ENCODE data around the gene DCDC1.

DCDC1 gene

DNA sequence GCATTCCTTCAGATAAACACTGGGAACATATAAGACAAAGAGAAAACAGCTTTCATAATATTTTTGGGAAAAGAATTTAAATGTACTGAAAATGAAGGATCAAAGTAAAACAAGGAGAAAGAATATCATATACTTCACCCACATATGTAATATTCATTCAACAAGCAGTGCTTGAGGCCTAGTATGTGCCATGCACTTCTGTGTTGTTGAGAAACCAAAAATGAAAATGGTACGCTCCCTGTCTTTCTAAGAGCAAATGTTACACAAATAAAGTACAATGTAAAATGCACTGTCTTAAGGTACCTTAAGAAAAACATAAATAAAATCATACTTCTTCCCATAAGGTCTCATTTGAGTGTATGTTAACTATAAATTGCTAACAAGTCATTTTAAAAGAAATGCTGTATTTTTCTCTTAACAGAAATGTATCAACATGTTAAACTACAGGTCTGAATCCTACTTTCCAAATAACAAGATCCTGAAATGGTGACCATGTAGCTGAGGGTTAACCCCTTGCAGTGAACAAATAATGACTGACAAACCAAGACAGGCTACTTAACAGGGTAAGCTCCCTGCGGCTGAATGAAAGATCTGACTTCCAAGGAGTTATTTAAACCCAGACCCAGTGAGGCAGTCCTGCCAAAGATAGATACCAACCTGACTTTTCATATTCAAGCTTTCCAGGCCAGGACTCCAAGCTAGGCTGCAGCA, 377.6 kb downstream of the DCDC1 start:
- TF ChIP-seq SIN3A (IDR thresholded peaks at IDR 0.05; ENCODE audit: borderline replicate concordance, insufficient read depth, low read length) (no peak), POLR2AphosphoS5 (IDR thresholded peaks at IDR 0.05; ENCODE audit: low read depth, low read length) (no peak), FOXP2 (optimal IDR thresholded peaks at IDR 0.05; ENCODE audit: borderline replicate concordance, extremely low read depth, extremely low read length, insufficient read depth) (no peak), TAF1 (IDR thresholded peaks at IDR 0.05; ENCODE audit: borderline replicate concordance, insufficient read depth, low read length) (no peak)
- TF ChIP-seq, protein P1, sequence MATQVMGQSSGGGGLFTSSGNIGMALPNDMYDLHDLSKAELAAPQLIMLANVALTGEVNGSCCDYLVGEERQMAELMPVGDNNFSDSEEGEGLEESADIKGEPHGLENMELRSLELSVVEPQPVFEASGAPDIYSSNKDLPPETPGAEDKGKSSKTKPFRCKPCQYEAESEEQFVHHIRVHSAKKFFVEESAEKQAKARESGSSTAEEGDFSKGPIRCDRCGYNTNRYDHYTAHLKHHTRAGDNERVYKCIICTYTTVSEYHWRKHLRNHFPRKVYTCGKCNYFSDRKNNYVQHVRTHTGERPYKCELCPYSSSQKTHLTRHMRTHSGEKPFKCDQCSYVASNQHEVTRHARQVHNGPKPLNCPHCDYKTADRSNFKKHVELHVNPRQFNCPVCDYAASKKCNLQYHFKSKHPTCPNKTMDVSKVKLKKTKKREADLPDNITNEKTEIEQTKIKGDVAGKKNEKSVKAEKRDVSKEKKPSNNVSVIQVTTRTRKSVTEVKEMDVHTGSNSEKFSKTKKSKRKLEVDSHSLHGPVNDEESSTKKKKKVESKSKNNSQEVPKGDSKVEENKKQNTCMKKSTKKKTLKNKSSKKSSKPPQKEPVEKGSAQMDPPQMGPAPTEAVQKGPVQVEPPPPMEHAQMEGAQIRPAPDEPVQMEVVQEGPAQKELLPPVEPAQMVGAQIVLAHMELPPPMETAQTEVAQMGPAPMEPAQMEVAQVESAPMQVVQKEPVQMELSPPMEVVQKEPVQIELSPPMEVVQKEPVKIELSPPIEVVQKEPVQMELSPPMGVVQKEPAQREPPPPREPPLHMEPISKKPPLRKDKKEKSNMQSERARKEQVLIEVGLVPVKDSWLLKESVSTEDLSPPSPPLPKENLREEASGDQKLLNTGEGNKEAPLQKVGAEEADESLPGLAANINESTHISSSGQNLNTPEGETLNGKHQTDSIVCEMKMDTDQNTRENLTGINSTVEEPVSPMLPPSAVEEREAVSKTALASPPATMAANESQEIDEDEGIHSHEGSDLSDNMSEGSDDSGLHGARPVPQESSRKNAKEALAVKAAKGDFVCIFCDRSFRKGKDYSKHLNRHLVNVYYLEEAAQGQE (IDR thresholded peaks at IDR 0.05; ENCODE audit: insufficient read depth in 1 of 2, low read depth in 2 of 2, low read length in 2 of 2) = no peak

DNA sequence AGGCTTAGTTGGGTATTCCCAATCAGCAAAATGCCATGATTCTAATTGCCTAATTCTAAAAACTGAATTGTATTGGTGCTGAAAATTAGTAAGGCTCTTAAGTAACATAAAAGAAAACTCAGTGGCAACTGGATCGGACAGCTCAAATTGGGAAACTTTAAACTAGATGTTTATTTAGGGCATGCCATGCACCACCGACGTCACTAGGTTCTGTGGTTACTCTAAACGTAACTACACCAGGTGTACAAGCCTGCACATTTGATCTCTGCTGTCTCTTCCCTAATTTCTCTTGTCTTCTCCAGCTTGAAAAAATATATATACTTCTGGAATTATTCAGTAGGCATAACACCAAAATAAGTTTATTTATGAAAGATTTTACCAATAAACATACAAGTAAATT, 378.2 kb downstream of the DCDC1 start:
- TF ChIP-seq SIN3A (IDR thresholded peaks at IDR 0.05; ENCODE audit: borderline replicate concordance, insufficient read depth, low read length) (no peak), TAF1 (IDR thresholded peaks at IDR 0.05; ENCODE audit: borderline replicate concordance, insufficient read depth, low read length) (no peak), POLR2AphosphoS5 (IDR thresholded peaks at IDR 0.05; ENCODE audit: low read depth, low read length) (no peak), FOXP2 (optimal IDR thresholded peaks at IDR 0.05; ENCODE audit: borderline replicate concordance, extremely low read depth, extremely low read length, insufficient read depth) (no peak)
- TF ChIP-seq, protein P1 (IDR thresholded peaks at IDR 0.05; ENCODE audit: insufficient read depth in 1 of 2, low read depth in 2 of 2, low read length in 2 of 2) = no peak

DNA sequence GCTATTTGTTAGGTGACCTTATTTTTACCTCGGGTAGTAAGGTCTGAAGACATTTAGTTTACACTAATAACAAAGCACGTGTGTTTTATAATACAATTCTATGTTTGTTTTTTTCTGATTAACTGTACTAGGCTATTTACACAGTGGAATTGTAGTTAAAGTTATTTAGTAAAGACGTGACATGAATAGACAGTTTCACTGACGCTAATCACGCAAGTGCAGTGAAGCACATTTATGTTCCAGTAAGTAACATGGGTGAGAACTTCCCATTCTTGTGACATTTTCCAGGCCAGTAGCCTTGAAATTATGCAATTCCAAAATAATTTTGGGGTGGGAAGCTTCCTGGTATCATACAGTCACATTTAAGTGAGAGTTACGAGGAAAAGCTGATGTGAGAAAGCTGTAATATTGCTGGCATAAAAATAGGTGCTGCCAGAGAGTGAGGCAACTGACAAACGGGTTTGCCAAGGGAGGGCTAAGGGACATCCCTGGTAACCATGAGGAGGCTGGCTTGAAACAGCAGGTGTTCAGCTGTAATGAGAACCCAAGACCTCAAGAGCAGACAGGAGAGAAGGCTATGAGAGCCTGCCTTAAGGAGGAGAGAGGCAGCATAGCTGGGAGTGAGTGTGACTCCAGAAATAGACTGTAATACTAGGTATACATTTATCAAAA, 378.8 kb downstream of the DCDC1 start:
- TF ChIP-seq FOXP2 (optimal IDR thresholded peaks at IDR 0.05; ENCODE audit: borderline replicate concordance, extremely low read depth, extremely low read length, insufficient read depth) (no peak), SIN3A (IDR thresholded peaks at IDR 0.05; ENCODE audit: borderline replicate concordance, insufficient read depth, low read length) (no peak), TAF1 (IDR thresholded peaks at IDR 0.05; ENCODE audit: borderline replicate concordance, insufficient read depth, low read length) (no peak), POLR2AphosphoS5 (IDR thresholded peaks at IDR 0.05; ENCODE audit: low read depth, low read length) (no peak)
- TF ChIP-seq, protein P1 (IDR thresholded peaks at IDR 0.05; ENCODE audit: insufficient read depth in 1 of 2, low read depth in 2 of 2, low read length in 2 of 2) = no peak

DNA sequence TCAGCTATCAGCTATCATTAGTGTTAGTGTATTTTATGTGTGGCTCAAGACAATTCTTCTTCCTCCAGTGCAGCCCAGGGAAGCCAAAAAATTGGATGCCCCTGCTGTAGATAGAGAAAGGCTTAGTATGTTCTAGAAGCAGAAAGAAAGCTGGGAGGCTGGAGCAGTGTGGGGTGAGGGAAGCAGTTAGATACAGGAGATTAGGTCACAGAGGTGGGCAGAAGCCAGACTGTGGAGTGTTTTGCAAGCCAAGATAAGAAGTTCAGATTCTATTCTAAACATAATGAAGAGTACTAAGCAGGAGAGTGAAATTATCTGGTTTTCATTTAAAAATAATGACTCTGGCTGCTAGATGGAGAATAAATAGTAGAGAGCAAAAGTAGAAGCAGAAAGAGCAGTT, 381.7 kb downstream of the DCDC1 start:
- TF ChIP-seq, protein P1 (IDR thresholded peaks at IDR 0.05; ENCODE audit: insufficient read depth in 1 of 2, low read depth in 2 of 2, low read length in 2 of 2) = no peak
- TF ChIP-seq TAF1 (IDR thresholded peaks at IDR 0.05; ENCODE audit: borderline replicate concordance, insufficient read depth, low read length) (no peak), POLR2AphosphoS5 (IDR thresholded peaks at IDR 0.05; ENCODE audit: low read depth, low read length) (no peak), FOXP2 (optimal IDR thresholded peaks at IDR 0.05; ENCODE audit: borderline replicate concordance, extremely low read depth, extremely low read length, insufficient read depth) (no peak), SIN3A (IDR thresholded peaks at IDR 0.05; ENCODE audit: borderline replicate concordance, insufficient read depth, low read length) (no peak)

All from PFSK-1 (cell line).